Tibial artery (tissue), 4 donors: ENCODE results near the gene ZNF280C.

Source experiments
- DNase-seq, 2 donors: peaks; one replicate each; pipeline ENCODE4 v3.0.0-alpha.2; 2019
- H3K27ac ChIP-seq, 2 donors: fragments of 200-600 bp; sonication (generic) in 1 of 2; 1 replicate in 1 of 2; 2 replicates in 1 of 2; pipeline ENCODE4 v1.5.1; 2018 to 2019; ENCODE audit warnings: mild to moderate bottlenecking in 1 of 2
- H3K27me3 ChIP-seq, 2 donors: fragments of 200-600 bp; sonication (generic) in 1 of 2; one replicate each; pipeline versions ENCODE4 v1.5.1 to v1.6.0; 2016 to 2019
- H3K36me3 ChIP-seq, 3 donors: fragments of 200-600 bp; sonication (generic) in 2 of 3; one replicate each; pipeline ENCODE4 v1.5.1; 2016 to 2019; ENCODE audit warnings: mild to moderate bottlenecking in 2 of 3
- H3K4me1 ChIP-seq, 4 donors: fragments of 200-600 bp; sonication (generic) in 2 of 4; 1 replicate in 3 of 4; 2 replicates in 1 of 4; pipeline ENCODE4 v1.5.1; 2016 to 2019
- H3K4me3 ChIP-seq, 2 donors: fragments of 200-600 bp; sonication (generic) in 1 of 2; 1 replicate in 1 of 2; 2 replicates in 1 of 2; pipeline ENCODE4 v1.5.1; 2018 to 2019; ENCODE audit warnings: mild to moderate bottlenecking in 2 of 2
- H3K9me3 ChIP-seq, 3 donors: fragments of 200-600 bp; sonication (generic) in 1 of 3; one replicate each; pipeline ENCODE4 v1.5.1; 2016 to 2019
- intact Hi-C: fragments of 100-400 bp; cut with DNase I; formaldehyde crosslinking; loops from one replicate; pipeline ENCODE4 v1.15.0; 2023; ENCODE audit warnings: low total_unique reads
- TF ChIP-seq, protein P1 (sequence below), 2 experiments: fragments of 200-600 bp in 1 of 2; fragments of 450-650 bp in 1 of 2; IDR thresholded peaks; one replicate each; pipeline ENCODE4 v1.5.1; 2017 to 2019; ENCODE audit warnings: antibody characterized with exemption in 2 of 2, mild to moderate bottlenecking in 1 of 2, moderate library complexity in 1 of 2

ZNF280C gene

DNA sequence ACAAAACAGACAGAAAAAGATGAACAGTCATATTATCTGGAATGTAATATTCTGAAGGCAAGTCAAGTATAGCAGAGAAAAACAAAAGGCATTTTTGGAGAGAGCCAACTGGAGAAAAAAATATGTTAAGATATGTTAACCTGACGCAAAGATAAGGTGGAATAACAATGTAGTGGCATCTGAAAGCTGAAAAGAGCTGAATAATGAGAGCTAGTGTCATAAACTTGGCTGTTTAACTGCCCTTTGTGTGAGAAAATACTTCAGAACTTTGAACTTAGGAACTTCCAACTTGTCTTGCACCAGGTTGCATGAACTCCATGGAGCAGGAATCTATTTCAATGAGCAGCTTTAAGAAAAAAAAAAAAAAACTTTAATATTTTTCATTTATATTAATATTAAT lies 64.1 kb downstream of the ZNF280C start:
- intact Hi-C loops: no loop called here
- DNase-seq: no peak
- Histone ChIP-seq H3K27me3 (no peaks in the 10 kb centered on the region), H3K4me3 (no peak overlapping the region), H3K9me3 (no peaks in the 10 kb centered on the region), H3K4me1 (no peaks in the 10 kb centered on the region), H3K27ac (no peak overlapping the region), H3K36me3 (peaks cover 0 to 8% (median 0%) of the 10 kb centered on the region in 3 donors)
- TF ChIP-seq, protein P1, sequence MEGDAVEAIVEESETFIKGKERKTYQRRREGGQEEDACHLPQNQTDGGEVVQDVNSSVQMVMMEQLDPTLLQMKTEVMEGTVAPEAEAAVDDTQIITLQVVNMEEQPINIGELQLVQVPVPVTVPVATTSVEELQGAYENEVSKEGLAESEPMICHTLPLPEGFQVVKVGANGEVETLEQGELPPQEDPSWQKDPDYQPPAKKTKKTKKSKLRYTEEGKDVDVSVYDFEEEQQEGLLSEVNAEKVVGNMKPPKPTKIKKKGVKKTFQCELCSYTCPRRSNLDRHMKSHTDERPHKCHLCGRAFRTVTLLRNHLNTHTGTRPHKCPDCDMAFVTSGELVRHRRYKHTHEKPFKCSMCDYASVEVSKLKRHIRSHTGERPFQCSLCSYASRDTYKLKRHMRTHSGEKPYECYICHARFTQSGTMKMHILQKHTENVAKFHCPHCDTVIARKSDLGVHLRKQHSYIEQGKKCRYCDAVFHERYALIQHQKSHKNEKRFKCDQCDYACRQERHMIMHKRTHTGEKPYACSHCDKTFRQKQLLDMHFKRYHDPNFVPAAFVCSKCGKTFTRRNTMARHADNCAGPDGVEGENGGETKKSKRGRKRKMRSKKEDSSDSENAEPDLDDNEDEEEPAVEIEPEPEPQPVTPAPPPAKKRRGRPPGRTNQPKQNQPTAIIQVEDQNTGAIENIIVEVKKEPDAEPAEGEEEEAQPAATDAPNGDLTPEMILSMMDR (IDR thresholded peaks at IDR 0.05): no peak

DNA sequence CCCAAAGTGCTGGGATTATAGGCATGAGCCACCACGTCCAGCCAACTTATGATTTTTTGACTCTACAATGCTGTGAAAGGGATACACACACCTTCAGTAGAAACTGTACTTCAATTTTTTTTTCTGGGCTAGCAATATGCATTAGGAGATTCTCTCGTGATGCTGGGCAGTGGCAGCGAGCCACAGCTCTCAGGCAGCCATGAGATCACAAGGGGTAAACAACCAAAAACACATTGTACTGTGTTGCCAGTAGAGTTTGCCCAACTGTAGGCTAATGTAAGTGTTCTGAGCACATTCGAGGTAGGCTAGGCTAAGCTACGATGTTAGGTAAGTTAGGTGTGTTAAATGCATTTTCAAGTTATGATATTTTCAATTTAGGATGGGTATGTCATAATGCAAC lies 71.2 kb downstream of the ZNF280C start:
- intact Hi-C loops: no loop called here
- no peak overlapping the region for H3K4me3 ChIP-seq
- H3K27ac ChIP-seq: no peak overlapping the region
- no peak for DNase-seq
- no peaks in the 10 kb centered on the region for H3K9me3 ChIP-seq
- TF ChIP-seq, protein P1 (IDR thresholded peaks at IDR 0.05): no peak
- H3K27me3 ChIP-seq: no peaks in the 10 kb centered on the region
- no peaks in the 10 kb centered on the region for H3K4me1 ChIP-seq
- no peaks in the 10 kb centered on the region for H3K36me3 ChIP-seq

GRCh38 chrX:130196466-130196865 lies 72.2 kb downstream of the ZNF280C start:
- no peaks in the 10 kb centered on the region for H3K27me3 ChIP-seq
- no peaks in the 10 kb centered on the region for H3K9me3 ChIP-seq
- no peaks in the 10 kb centered on the region for H3K36me3 ChIP-seq
- H3K4me1 ChIP-seq: no peaks in the 10 kb centered on the region
- no peak overlapping the region for H3K4me3 ChIP-seq
- intact Hi-C loops: no loop called here
- TF ChIP-seq, protein P1 (IDR thresholded peaks at IDR 0.05): no peak
- DNase-seq: no peak
- H3K27ac ChIP-seq: no peak overlapping the region

- H3K36me3 ChIP-seq: no peaks in the 10 kb centered on the region
- no peaks in the 10 kb centered on the region for H3K27me3 ChIP-seq
- H3K4me1 ChIP-seq: no peaks in the 10 kb centered on the region
- no peak for DNase-seq
- TF ChIP-seq, protein P1 (IDR thresholded peaks at IDR 0.05): no peak
- H3K4me3 ChIP-seq: no peak overlapping the region
- intact Hi-C loops: loop anchor here (5.0 kb wide), 1 partner anchor 108 kb away; no protein-coding TSS in a partner anchor
- H3K27ac ChIP-seq: no peak overlapping the region
- H3K9me3 ChIP-seq: no peaks in the 10 kb centered on the region
Measured at GRCh38 chrX:130190801-130191200, 77.9 kb downstream of the ZNF280C start.

DNA sequence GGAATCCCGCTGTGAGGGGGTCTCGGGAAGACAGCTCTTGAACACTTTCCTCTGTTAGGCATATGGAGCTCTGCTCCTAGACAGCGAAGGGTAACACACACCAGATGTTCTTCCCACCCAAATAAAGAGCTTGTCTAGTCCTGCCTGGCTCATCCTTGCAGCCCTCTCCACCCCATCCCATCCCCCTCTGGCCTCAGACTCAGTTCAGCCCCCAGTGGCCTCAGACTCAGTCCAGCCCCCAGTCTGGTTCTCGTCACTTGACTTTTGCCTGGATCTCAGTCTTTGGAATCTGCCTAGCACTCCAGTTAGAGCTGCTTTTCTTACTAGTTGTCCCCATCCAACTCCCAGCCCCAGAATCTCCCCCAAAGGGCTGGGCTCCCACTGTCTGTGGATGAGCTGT lies 82.0 kb downstream of the ZNF280C start:
- intact Hi-C loops: no loop called here
- no peak for DNase-seq
- TF ChIP-seq, protein P1 (IDR thresholded peaks at IDR 0.05): no peak
- Histone ChIP-seq H3K36me3 (no peaks in the 10 kb centered on the region), H3K27ac (no peak overlapping the region), H3K27me3 (no peaks in the 10 kb centered on the region), H3K4me3 (no peak overlapping the region), H3K4me1 (no peaks in the 10 kb centered on the region), H3K9me3 (no peaks in the 10 kb centered on the region)

DNA sequence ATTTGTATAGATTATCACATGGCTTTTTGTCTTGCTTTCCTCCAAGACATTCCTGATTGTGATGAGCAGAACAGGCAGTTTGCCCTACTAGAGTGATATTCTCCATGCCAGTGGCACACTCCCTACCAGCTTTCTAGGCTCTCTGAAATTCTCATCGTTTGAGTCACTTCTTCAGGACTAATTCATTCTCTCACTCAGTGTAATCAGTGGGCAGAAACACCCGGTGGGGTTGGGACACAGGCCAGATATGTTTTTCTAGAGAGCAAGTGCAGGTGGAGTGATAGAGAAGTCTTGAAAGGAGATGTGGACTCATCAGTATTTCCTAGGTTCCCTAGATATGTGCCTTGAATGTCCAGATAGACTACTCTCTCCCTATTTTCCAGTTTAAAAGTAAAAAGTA lies 83.8 kb downstream of the ZNF280C start:
- intact Hi-C loops: no loop called here
- Histone ChIP-seq H3K27me3 (no peaks in the 10 kb centered on the region), H3K9me3 (no peaks in the 10 kb centered on the region), H3K36me3 (no peaks in the 10 kb centered on the region), H3K27ac (no peak overlapping the region), H3K4me3 (no peak overlapping the region), H3K4me1 (no peaks in the 10 kb centered on the region)
- no peak for DNase-seq
- TF ChIP-seq, protein P1 (IDR thresholded peaks at IDR 0.05): no peak
